ENCODE results near the gene SPAG16. TPM values are rescaled to one million over a fixed set of nuclear protein-coding genes. Genes with fewer than 3 reads are reported as not detected.

Gene SPAG16
- total RNA-seq, 1 experiment from 2014 or later = 17.3 TPM

GRCh38 chr2:213861638-213862037 is 577.4 kb downstream of the SPAG16 start:
- Histone ChIP-seq H3K79me1 (ENCODE audit: insufficient read depth, low read depth, low read length, poor library complexity, severe bottlenecking) (no peaks in the 10 kb centered on the region), H3K79me2 (ENCODE audit: insufficient read depth, low read length) (no peaks in the 10 kb centered on the region), H3K27me3 (ENCODE audit: insufficient read depth, low read length) (no peaks in the 10 kb centered on the region), H2BK15ac (ENCODE audit: low read depth, low read length) (no peak overlapping the region), H3K27ac (ENCODE audit: insufficient read length, low read depth, low read length) (no peak overlapping the region), H4K8ac (replicated peaks; ENCODE audit: insufficient read length, low read depth, low read length) (no peak overlapping the region), H2AK5ac (ENCODE audit: insufficient read length, low read length) (no peak overlapping the region), H2BK5ac (ENCODE audit: insufficient read length, low read length) (no peak overlapping the region), H4K20me1 (ENCODE audit: control insufficient read depth, insufficient read depth, insufficient read length) (no peaks in the 10 kb centered on the region), H3K4me1 (ENCODE audit: insufficient read depth, low read length) (no peaks in the 10 kb centered on the region), H2BK12ac (ENCODE audit: insufficient read length, low read depth, low read length) (no peak overlapping the region), H3K9me3 (ENCODE audit: control insufficient read depth, low read depth, low read length) (no peaks in the 10 kb centered on the region), H2BK120ac (ENCODE audit: low read depth, low read length, poor library complexity, severe bottlenecking) (no peak overlapping the region), H2BK20ac (ENCODE audit: low read depth, low read length, poor library complexity, severe bottlenecking) (no peak overlapping the region), H3K4ac (ENCODE audit: low read depth, low read length) (no peak overlapping the region), H4K5ac (ENCODE audit: insufficient read length, low read depth, low read length) (no peak overlapping the region), H3K56ac (ENCODE audit: insufficient read length, low read depth, low read length) (no peak overlapping the region), H3T11ph (ENCODE audit: low read length) (no peak overlapping the region), H3K9ac (ENCODE audit: extremely low read depth, insufficient read length, low read length) (no peak overlapping the region), H3K14ac (ENCODE audit: insufficient read depth, low read length) (no peak overlapping the region), H3K4me2 (ENCODE audit: insufficient read depth, insufficient read length, low read length) (no peak overlapping the region), H2AFZ (ENCODE audit: low read length) (no peak overlapping the region), H3K18ac (ENCODE audit: insufficient read length, low read depth, low read length) (no peak overlapping the region), H3K23ac (ENCODE audit: insufficient read length, low read depth, low read length) (no peak overlapping the region), H3K23me2 (ENCODE audit: insufficient read length, low read depth, low read length, poor library complexity, severe bottlenecking) (no peaks in the 10 kb centered on the region), H4K91ac (ENCODE audit: insufficient read length, low read depth, low read length) (no peak overlapping the region)
- H3K4me3 Mint-ChIP-seq = no peak overlapping the region
- no peaks in the 10 kb centered on the region for H3K4me1 Mint-ChIP-seq
- no peak overlapping the region for H3K27ac Mint-ChIP-seq
- TF ChIP-seq, protein P1, sequence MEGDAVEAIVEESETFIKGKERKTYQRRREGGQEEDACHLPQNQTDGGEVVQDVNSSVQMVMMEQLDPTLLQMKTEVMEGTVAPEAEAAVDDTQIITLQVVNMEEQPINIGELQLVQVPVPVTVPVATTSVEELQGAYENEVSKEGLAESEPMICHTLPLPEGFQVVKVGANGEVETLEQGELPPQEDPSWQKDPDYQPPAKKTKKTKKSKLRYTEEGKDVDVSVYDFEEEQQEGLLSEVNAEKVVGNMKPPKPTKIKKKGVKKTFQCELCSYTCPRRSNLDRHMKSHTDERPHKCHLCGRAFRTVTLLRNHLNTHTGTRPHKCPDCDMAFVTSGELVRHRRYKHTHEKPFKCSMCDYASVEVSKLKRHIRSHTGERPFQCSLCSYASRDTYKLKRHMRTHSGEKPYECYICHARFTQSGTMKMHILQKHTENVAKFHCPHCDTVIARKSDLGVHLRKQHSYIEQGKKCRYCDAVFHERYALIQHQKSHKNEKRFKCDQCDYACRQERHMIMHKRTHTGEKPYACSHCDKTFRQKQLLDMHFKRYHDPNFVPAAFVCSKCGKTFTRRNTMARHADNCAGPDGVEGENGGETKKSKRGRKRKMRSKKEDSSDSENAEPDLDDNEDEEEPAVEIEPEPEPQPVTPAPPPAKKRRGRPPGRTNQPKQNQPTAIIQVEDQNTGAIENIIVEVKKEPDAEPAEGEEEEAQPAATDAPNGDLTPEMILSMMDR (conservative IDR thresholded peaks at IDR 0.05) = no peak
- DNase-seq = no peak
- H3K27me3 Mint-ChIP-seq (ENCODE audit: low read depth) = no peaks in the 10 kb centered on the region
- no peaks in the 10 kb centered on the region for H3K36me3 Mint-ChIP-seq (ENCODE audit: insufficient read depth in 1 of 3, low read depth in 3 of 3)
- no peaks in the 10 kb centered on the region; a peak in 2 of 5 replicates for H3K9me3 Mint-ChIP-seq

Data from H9 (cell line).